H9 (cell line): ENCODE measurements around the gene ADGRE1. TPM values are rescaled to one million over a fixed set of nuclear protein-coding genes. Genes with fewer than 3 reads are reported as not detected.

ENCODE experiments used
- DNase-seq: peaks from one replicate; pipeline ENCODE4 v3.0.0-alpha.2; 2017
- H2AFZ ChIP-seq: one replicate; pipeline ENCODE4 v1.6.1; 2013; ENCODE audit warnings: mild to moderate bottlenecking, low read length, control low read depth, moderate library complexity
- H2AK5ac ChIP-seq: 2 replicates; pipeline ENCODE4 v1.6.1; 2013; ENCODE audit warnings: low read length, control low read depth, mixed read lengths; ENCODE audit not compliant: insufficient read length
- H2BK120ac ChIP-seq: one replicate; pipeline ENCODE4 v1.6.1; 2013; ENCODE audit warnings: low read depth, mild to moderate bottlenecking, low read length, control low read depth, inconsistent platforms; ENCODE audit not compliant: poor library complexity, severe bottlenecking
- H2BK12ac ChIP-seq: 2 replicates; pipeline ENCODE4 v1.6.1; 2013; ENCODE audit warnings: low read length, control low read depth, mixed read lengths, low read depth; ENCODE audit not compliant: insufficient read length
- H2BK15ac ChIP-seq: 2 replicates; pipeline ENCODE4 v1.6.1; 2013; ENCODE audit warnings: low read depth, low read length, control low read depth
- H2BK20ac ChIP-seq: one replicate; pipeline ENCODE4 v1.6.1; 2013; ENCODE audit warnings: low read depth, mild to moderate bottlenecking, low read length, control low read depth, inconsistent platforms; ENCODE audit not compliant: poor library complexity, severe bottlenecking
- H2BK5ac ChIP-seq: 2 replicates; pipeline ENCODE4 v1.6.1; 2013; ENCODE audit warnings: low read length, control low read depth, mixed read lengths; ENCODE audit not compliant: insufficient read length
- H3K14ac ChIP-seq: 2 replicates; pipeline ENCODE4 v1.6.1; 2013; ENCODE audit warnings: low read length, control low read depth; ENCODE audit not compliant: insufficient read depth
- H3K18ac ChIP-seq: 2 replicates; pipeline ENCODE4 v1.6.1; 2013; ENCODE audit warnings: low read depth, mild to moderate bottlenecking, mixed read lengths, low read length, control low read depth; ENCODE audit not compliant: insufficient read length
- H3K23ac ChIP-seq: 2 replicates; pipeline ENCODE4 v1.6.1; 2013; ENCODE audit warnings: low read length, control low read depth, mixed read lengths, low read depth; ENCODE audit not compliant: insufficient read length
- H3K23me2 ChIP-seq: 2 replicates; pipeline ENCODE4 v1.6.1; 2013; ENCODE audit warnings: low read depth, mild to moderate bottlenecking, mixed read lengths, low read length, control low read depth; ENCODE audit not compliant: insufficient read length, poor library complexity, severe bottlenecking
- H3K27ac ChIP-seq: 2 replicates; pipeline ENCODE4 v1.5.1; 2013; ENCODE audit warnings: low read length, control low read depth, mixed read lengths, low read depth; ENCODE audit not compliant: insufficient read length
- H3K27me3 ChIP-seq: 2 replicates; pipeline ENCODE4 v1.6.1; 2013; ENCODE audit warnings: low read length, control low read depth, inconsistent platforms; ENCODE audit not compliant: insufficient read depth
- H3K4ac ChIP-seq: 2 replicates; pipeline ENCODE4 v1.6.1; 2013; ENCODE audit warnings: low read depth, mild to moderate bottlenecking, control low read depth, inconsistent platforms, low read length, moderate library complexity
- H3K4me1 ChIP-seq: 2 replicates; pipeline ENCODE4 v1.6.1; 2013; ENCODE audit warnings: low read length, control low read depth, inconsistent platforms; ENCODE audit not compliant: insufficient read depth
- H3K4me2 ChIP-seq: 2 replicates; pipeline ENCODE4 v1.6.1; 2013; ENCODE audit warnings: low read length, control low read depth, mixed read lengths; ENCODE audit not compliant: insufficient read length, insufficient read depth
- H3K56ac ChIP-seq: 2 replicates; pipeline ENCODE4 v1.6.1; 2013; ENCODE audit warnings: low read depth, mild to moderate bottlenecking, mixed read lengths, low read length, control low read depth; ENCODE audit not compliant: insufficient read length
- H3K79me1 ChIP-seq: 2 replicates; pipeline ENCODE4 v1.6.1; 2013; ENCODE audit warnings: low read depth, mild to moderate bottlenecking, moderate library complexity, low read length, control low read depth, inconsistent platforms; ENCODE audit not compliant: insufficient read depth, poor library complexity, severe bottlenecking
- H3K79me2 ChIP-seq: 2 replicates; pipeline ENCODE4 v1.6.1; 2013; ENCODE audit warnings: low read length, control low read depth, inconsistent platforms; ENCODE audit not compliant: insufficient read depth
- H3K9ac ChIP-seq: 2 replicates; pipeline ENCODE4 v1.6.1; 2013; ENCODE audit warnings: low read length, control low read depth, mixed read lengths; ENCODE audit not compliant: insufficient read length; ENCODE audit errors: extremely low read depth
- H3K9me3 ChIP-seq: one replicate; pipeline ENCODE4 v1.6.1; 2013; ENCODE audit warnings: low read depth, low read length, inconsistent platforms; ENCODE audit not compliant: control insufficient read depth
- H3T11ph ChIP-seq: one replicate; pipeline ENCODE4 v1.6.1; 2013; ENCODE audit warnings: mild to moderate bottlenecking, low read length, control low read depth, inconsistent platforms
- H4K20me1 ChIP-seq: one replicate; pipeline ENCODE4 v1.6.1; 2013; ENCODE audit not compliant: control insufficient read depth, insufficient read length, insufficient read depth
- H4K5ac ChIP-seq: 2 replicates; pipeline ENCODE4 v1.6.1; 2013; ENCODE audit warnings: low read depth, mild to moderate bottlenecking, mixed read lengths, low read length, control low read depth; ENCODE audit not compliant: insufficient read length
- H4K8ac ChIP-seq: replicated peaks from 2 replicates; pipeline ENCODE4 v1.6.1; 2013; ENCODE audit warnings: low read length, control low read depth, mixed read lengths, low read depth; ENCODE audit not compliant: insufficient read length
- H4K91ac ChIP-seq: 2 replicates; pipeline ENCODE4 v1.6.1; 2013; ENCODE audit warnings: low read depth, mild to moderate bottlenecking, moderate library complexity, mixed read lengths, low read length, control low read depth; ENCODE audit not compliant: insufficient read length
- H3K27ac Mint-ChIP-seq, 3 experiments: 2 replicates in 2 of 3; 3 replicates in 1 of 3; pipeline ENCODE4 v1.8.0; 2020 to 2021; ENCODE audit warnings: mixed read lengths in 3 of 3, mild to moderate bottlenecking in 1 of 3, moderate library complexity in 1 of 3
- H3K27me3 Mint-ChIP-seq: 2 replicates; pipeline ENCODE4 v1.8.0; 2021; ENCODE audit warnings: low read depth, mild to moderate bottlenecking, moderate library complexity, mixed read lengths
- H3K36me3 Mint-ChIP-seq, 3 experiments: 2 replicates in 2 of 3; 3 replicates in 1 of 3; pipeline ENCODE4 v1.8.0; 2020 to 2021; ENCODE audit warnings: low read depth in 3 of 3, mixed read lengths in 3 of 3; ENCODE audit not compliant: insufficient read depth in 1 of 3
- H3K4me1 Mint-ChIP-seq, 2 experiments: 2 replicates each; pipeline ENCODE4 v1.8.0; 2020; ENCODE audit warnings: mixed read lengths in 2 of 2
- H3K4me3 Mint-ChIP-seq, 2 experiments: 2 replicates in 1 of 2; 3 replicates in 1 of 2; pipeline ENCODE4 v1.8.0; 2020 to 2021; ENCODE audit warnings: mild to moderate bottlenecking in 2 of 2, mixed read lengths in 2 of 2, moderate library complexity in 1 of 2
- H3K9me3 Mint-ChIP-seq, 2 experiments: 2 replicates in 1 of 2; 3 replicates in 1 of 2; pipeline ENCODE4 v1.8.0; 2020; ENCODE audit warnings: mild to moderate bottlenecking in 2 of 2, mixed read lengths in 2 of 2, moderate library complexity in 1 of 2
- total RNA-seq: library from RNA; stranded (reverse); gene quantifications from 2 replicates; pipeline ENCODE4 v1.2.1, GENCODE V29; 2021
- TF ChIP-seq, protein P1 (sequence below): fragments of 200-600 bp; sonication (generic); conservative IDR thresholded peaks from 3 replicates; pipeline ENCODE4 v1.8.0; 2021; ENCODE audit warnings: antibody characterized with exemption, mild to moderate bottlenecking

ADGRE1 gene
- total RNA-seq, 1 experiment from 2014 or later = not detected

- DNase-seq = no peak
- Histone ChIP-seq H3K4me2 (no peak overlapping the region), H3K79me1 (no peaks in the 10 kb centered on the region), H3K23me2 (no peaks in the 10 kb centered on the region), H2BK5ac (no peak overlapping the region), H4K8ac (no peak overlapping the region), H4K91ac (no peak overlapping the region), H2BK120ac (no peak overlapping the region), H3K23ac (no peak overlapping the region), H2AK5ac (no peak overlapping the region), H3K4me1 (no peaks in the 10 kb centered on the region), H3K18ac (no peak overlapping the region), H2BK12ac (no peak overlapping the region), H4K5ac (no peak overlapping the region), H2AFZ (no peak overlapping the region), H3K9ac (no peak overlapping the region), H3T11ph (no peak overlapping the region), H3K56ac (no peak overlapping the region), H3K27ac (no peak overlapping the region), H3K14ac (no peak overlapping the region), H3K9me3 (peaks cover 78% of the 10 kb centered on the region), H3K79me2 (no peaks in the 10 kb centered on the region), H2BK15ac (no peak overlapping the region), H3K27me3 (no peaks in the 10 kb centered on the region), H2BK20ac (no peak overlapping the region), H3K4ac (no peak overlapping the region), H4K20me1 (no peaks in the 10 kb centered on the region)
- H3K27me3 Mint-ChIP-seq = peaks cover 2% of the 10 kb centered on the region; the same call in 1 of the 2 replicates
- H3K4me3 Mint-ChIP-seq = no peak overlapping the region
- H3K27ac Mint-ChIP-seq = no peak overlapping the region
- peaks cover 79 to 87% of the 10 kb centered on the region in 2 experiments for H3K9me3 Mint-ChIP-seq
- H3K36me3 Mint-ChIP-seq = peaks cover 6 to 32% (median 11%) of the 10 kb centered on the region in 3 experiments; a peak in 5 of 7 replicates
- TF ChIP-seq, protein P1, sequence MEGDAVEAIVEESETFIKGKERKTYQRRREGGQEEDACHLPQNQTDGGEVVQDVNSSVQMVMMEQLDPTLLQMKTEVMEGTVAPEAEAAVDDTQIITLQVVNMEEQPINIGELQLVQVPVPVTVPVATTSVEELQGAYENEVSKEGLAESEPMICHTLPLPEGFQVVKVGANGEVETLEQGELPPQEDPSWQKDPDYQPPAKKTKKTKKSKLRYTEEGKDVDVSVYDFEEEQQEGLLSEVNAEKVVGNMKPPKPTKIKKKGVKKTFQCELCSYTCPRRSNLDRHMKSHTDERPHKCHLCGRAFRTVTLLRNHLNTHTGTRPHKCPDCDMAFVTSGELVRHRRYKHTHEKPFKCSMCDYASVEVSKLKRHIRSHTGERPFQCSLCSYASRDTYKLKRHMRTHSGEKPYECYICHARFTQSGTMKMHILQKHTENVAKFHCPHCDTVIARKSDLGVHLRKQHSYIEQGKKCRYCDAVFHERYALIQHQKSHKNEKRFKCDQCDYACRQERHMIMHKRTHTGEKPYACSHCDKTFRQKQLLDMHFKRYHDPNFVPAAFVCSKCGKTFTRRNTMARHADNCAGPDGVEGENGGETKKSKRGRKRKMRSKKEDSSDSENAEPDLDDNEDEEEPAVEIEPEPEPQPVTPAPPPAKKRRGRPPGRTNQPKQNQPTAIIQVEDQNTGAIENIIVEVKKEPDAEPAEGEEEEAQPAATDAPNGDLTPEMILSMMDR = no peak
- H3K4me1 Mint-ChIP-seq = no peaks in the 10 kb centered on the region
Measured at GRCh38 chr19:6983448-6983847, 96.1 kb downstream of the ADGRE1 start.
